Activated naive CD4-positive, alpha-beta T cell treated with anti-CD3 and anti-CD28 coated beads, Interleukin-2, amount 50 U/mL, for 72 hours (primary cell): ENCODE results near the gene ANKRD12. TPM values are rescaled to one million over a fixed set of nuclear protein-coding genes. Genes with fewer than 3 reads are reported as not detected.
A peak's percentile ranks its signal among the peaks of the same experiment; 100 is the strongest.
"Not testable (repeated sequence)": the region's sequence is repeated elsewhere in the genome, so short reads cannot be mapped to it uniquely, and the experiment has no call there.

ENCODE experiments used
- ATAC-seq, 2 donors: fragments of 150-1000 bp; cut with Tn5 transposase; 2 replicates each; pipeline ENCODE4 v1.10.0; 2021; ENCODE audit warnings: mild to moderate bottlenecking in 2 of 2, moderate library complexity in 2 of 2
- DNase-seq, 2 donors: peaks; one replicate each; pipeline ENCODE4 v3.0.0; 2021 to 2022; ENCODE audit warnings: low spot score in 2 of 2
- H3K27ac Mint-ChIP-seq, 2 donors: one replicate each; pipeline ENCODE4 v1.8.0; 2022; ENCODE audit warnings: mild to moderate bottlenecking in 2 of 2, mixed read lengths in 2 of 2
- H3K36me3 Mint-ChIP-seq, 2 donors: one replicate each; pipeline ENCODE4 v1.8.0; 2022; ENCODE audit warnings: mixed read lengths in 2 of 2
- H3K9me3 Mint-ChIP-seq, 2 donors: one replicate each; pipeline ENCODE4 v1.8.0; 2022; ENCODE audit warnings: mixed read lengths in 2 of 2
- total RNA-seq, 2 donors: library from RNA; stranded (reverse); gene quantifications; one replicate each; pipeline ENCODE4 v1.2.3, GENCODE V29; 2022

The ANKRD12 gene
- total RNA-seq, 2 donors from 2014 or later: 63.7 to 72.3 TPM

- Mint-ChIP-seq H3K27ac (no peak overlapping the region), H3K9me3 (peaks cover 0 to 6% of the 10 kb centered on the region in 2 donors), H3K36me3 (peaks cover 26 to 48% of the 10 kb centered on the region in 2 donors)
- DNase-seq (no peak), ATAC-seq (no peak)
Measured at GRCh38 chr18:9263264-9263663, 126.7 kb downstream of the ANKRD12 start.

GRCh38 chr18:9264797-9265196 is 128.2 kb downstream of the ANKRD12 start:
- ATAC-seq, H3K9me3 Mint-ChIP-seq, H3K27ac Mint-ChIP-seq, DNase-seq: not testable (repeated sequence)
- H3K36me3 Mint-ChIP-seq: peaks cover 23 to 54% of the 10 kb centered on the region in 2 donors

GRCh38 chr18:9273221-9273620 is 136.6 kb downstream of the ANKRD12 start:
- no peak overlapping the region for H3K27ac Mint-ChIP-seq
- no peak for ATAC-seq
- peaks cover 4 to 44% of the 10 kb centered on the region in 2 donors for H3K36me3 Mint-ChIP-seq
- peaks cover 0 to 4% of the 10 kb centered on the region in 2 donors for H3K9me3 Mint-ChIP-seq
- DNase-seq: no peak

GRCh38 chr18:9275890-9276289 is 139.3 kb downstream of the ANKRD12 start:
- H3K9me3 Mint-ChIP-seq: no peaks in the 10 kb centered on the region
- peaks cover 7 to 39% of the 10 kb centered on the region in 2 donors for H3K36me3 Mint-ChIP-seq
- DNase-seq (no peak), ATAC-seq (no peak)
- no peak overlapping the region for H3K27ac Mint-ChIP-seq

GRCh38 chr18:9278028-9278427 is 141.4 kb downstream of the ANKRD12 start:
- H3K9me3 Mint-ChIP-seq: no peaks in the 10 kb centered on the region
- H3K36me3 Mint-ChIP-seq: peaks cover 10 to 36% of the 10 kb centered on the region in 2 donors
- ATAC-seq (no peak), DNase-seq (no peak)
- H3K27ac Mint-ChIP-seq: no peak overlapping the region

GRCh38 chr18:9280849-9281248 is 144.3 kb downstream of the ANKRD12 start:
- H3K27ac Mint-ChIP-seq: no peak overlapping the region
- H3K36me3 Mint-ChIP-seq: peaks cover 10 to 30% of the 10 kb centered on the region in 2 donors

GRCh38 chr18:9281780-9282179 is 145.2 kb downstream of the ANKRD12 start:
- DNase-seq (no peak), ATAC-seq (no peak)
- peak overlapping the region in 1 of 2 donors; percentile 50 for H3K27ac Mint-ChIP-seq

More at GRCh38 chr18:9280849-9281248, 144.3 kb downstream of the ANKRD12 start:
- DNase-seq (no peak), ATAC-seq (no peak)
- H3K9me3 Mint-ChIP-seq: no peaks in the 10 kb centered on the region

GRCh38 chr18:9283791-9284190 is 147.2 kb downstream of the ANKRD12 start:
- DNase-seq (no peak), ATAC-seq (no peak)
- Mint-ChIP-seq H3K9me3 (peaks cover 0 to 4% of the 10 kb centered on the region in 2 donors), H3K27ac (no peak overlapping the region), H3K36me3 (peaks cover 10 to 29% of the 10 kb centered on the region in 2 donors)

More at GRCh38 chr18:9281780-9282179, 145.2 kb downstream of the ANKRD12 start:
- peaks cover 10 to 26% of the 10 kb centered on the region in 2 donors for H3K36me3 Mint-ChIP-seq
- H3K9me3 Mint-ChIP-seq: no peaks in the 10 kb centered on the region

GRCh38 chr18:9285604-9286003 is 149.0 kb downstream of the ANKRD12 start:
- Mint-ChIP-seq H3K9me3 (peaks cover 0 to 4% of the 10 kb centered on the region in 2 donors), H3K27ac (no peak overlapping the region), H3K36me3 (peaks cover 14 to 24% of the 10 kb centered on the region in 2 donors)
- DNase-seq (no peak), ATAC-seq (peak in 1 of 2 donors; percentile 26)

GRCh38 chr18:9287036-9287435 is 150.5 kb downstream of the ANKRD12 start:
- no peak for ATAC-seq
- peaks cover 0 to 8% of the 10 kb centered on the region in 2 donors for H3K9me3 Mint-ChIP-seq
- peaks cover 9 to 23% of the 10 kb centered on the region in 2 donors for H3K36me3 Mint-ChIP-seq

GRCh38 chr18:9289698-9290097 is 153.1 kb downstream of the ANKRD12 start:
- H3K27ac Mint-ChIP-seq: no peak overlapping the region
- H3K36me3 Mint-ChIP-seq: peaks cover 10 to 20% of the 10 kb centered on the region in 2 donors
- DNase-seq: no peak
- ATAC-seq: no peak
- H3K9me3 Mint-ChIP-seq: peaks cover 6 to 21% of the 10 kb centered on the region in 2 donors

More at GRCh38 chr18:9287036-9287435, 150.5 kb downstream of the ANKRD12 start:
- no peak for DNase-seq
- no peak overlapping the region for H3K27ac Mint-ChIP-seq

GRCh38 chr18:9290156-9290555 is 153.6 kb downstream of the ANKRD12 start:
- ATAC-seq (no peak), DNase-seq (no peak)
- peaks cover 10 to 20% of the 10 kb centered on the region in 2 donors for H3K36me3 Mint-ChIP-seq
- peaks cover 6 to 21% of the 10 kb centered on the region in 2 donors for H3K9me3 Mint-ChIP-seq
- H3K27ac Mint-ChIP-seq: no peak overlapping the region

GRCh38 chr18:9292047-9292446 is 155.5 kb downstream of the ANKRD12 start:
- Mint-ChIP-seq H3K36me3 (peaks cover 10 to 20% of the 10 kb centered on the region in 2 donors), H3K27ac (no peak overlapping the region)

GRCh38 chr18:9293948-9294347 is 157.4 kb downstream of the ANKRD12 start:
- Mint-ChIP-seq H3K27ac (no peak overlapping the region), H3K36me3 (peaks cover 14 to 15% of the 10 kb centered on the region in 2 donors), H3K9me3 (peaks cover 6 to 17% of the 10 kb centered on the region in 2 donors)
- no peak for ATAC-seq
- DNase-seq: no peak

More at GRCh38 chr18:9292047-9292446, 155.5 kb downstream of the ANKRD12 start:
- DNase-seq: no peak
- ATAC-seq: no peak
- H3K9me3 Mint-ChIP-seq: peaks cover 6 to 21% of the 10 kb centered on the region in 2 donors

- ATAC-seq: no peak
- DNase-seq: no peak
- Mint-ChIP-seq H3K27ac (no peak overlapping the region), H3K36me3 (peaks cover 11 to 14% of the 10 kb centered on the region in 2 donors), H3K9me3 (peaks cover 6 to 17% of the 10 kb centered on the region in 2 donors)
Measured at GRCh38 chr18:9296233-9297006, 159.8 kb downstream of the ANKRD12 start.

GRCh38 chr18:9297007-9297393 is 160.4 kb downstream of the ANKRD12 start:
- ATAC-seq: no peak
- DNase-seq: no peak
- H3K9me3 Mint-ChIP-seq: peaks cover 7 to 15% of the 10 kb centered on the region in 2 donors
- no peak overlapping the region for H3K27ac Mint-ChIP-seq
- peaks cover 9 to 11% of the 10 kb centered on the region in 2 donors for H3K36me3 Mint-ChIP-seq

- H3K9me3 Mint-ChIP-seq: peaks cover 39 to 41% of the 10 kb centered on the region in 2 donors
- DNase-seq: no peak
- no peak overlapping the region for H3K27ac Mint-ChIP-seq
- H3K36me3 Mint-ChIP-seq: peaks cover 16 to 38% of the 10 kb centered on the region in 2 donors
- ATAC-seq: no peak
Measured at GRCh38 chr18:9304388-9305070, 167.9 kb downstream of the ANKRD12 start.
